IMR-90 (cell line): Measurements from ENCODE around the gene DEFB124. TPM values are rescaled to one million over a fixed set of nuclear protein-coding genes. Genes with fewer than 3 reads are reported as not detected.

ENCODE experiments used
- ATAC-seq: fragments of 200-7000 bp; cut with Tn5 transposase; 2 replicates; pipeline ENCODE4 v1.9.1; 2020; ENCODE audit warnings: low read depth, mild to moderate bottlenecking, moderate library complexity
- BruUV-seq: library from RNA; stranded (reverse); fragments of 400-500 nt; replicated peaks from 2 replicates; lab custom pipeline; 2021; lab: Mats Ljungman, UMichigan
- CTCF ChIA-PET: fragments of 300-600 bp; formaldehyde crosslinking; extraction: SDS; loops from one replicate; lab custom pipeline; 2021; ENCODE audit warnings: antibody characterized with exemption; lab: Yijun Ruan, JAX
- POLR2A ChIA-PET: fragments of 300-600 bp; sonication (Branson Sonifier 250); formaldehyde crosslinking; loops from one replicate; lab custom pipeline; 2022; ENCODE audit warnings: antibody characterized with exemption; ENCODE audit not compliant: unreplicated experiment; lab: Charles Lee
- DNase-seq: peaks from one replicate; pipeline ENCODE4 v3.0.0; 2013
- H2AFZ ChIP-seq: replicated peaks from 2 replicates; pipeline ENCODE3; 2013; ENCODE audit warnings: low read length, mild to moderate bottlenecking; ENCODE audit not compliant: poor library complexity
- H2AK5ac ChIP-seq: 2 replicates; pipeline ENCODE4 v1.6.1; 2013; ENCODE audit warnings: low read depth, low read length, inconsistent platforms
- H2AK9ac ChIP-seq: replicated peaks from 2 replicates; pipeline ENCODE3; 2013; ENCODE audit warnings: mild to moderate bottlenecking, low read depth, low read length, moderate library complexity; ENCODE audit not compliant: poor library complexity
- H2BK120ac ChIP-seq: 2 replicates; pipeline ENCODE4 v1.6.1; 2013; ENCODE audit warnings: low read depth, low read length, inconsistent platforms
- H2BK15ac ChIP-seq: 3 replicates; pipeline ENCODE4 v1.6.1; 2013; ENCODE audit warnings: low read depth, low read length, inconsistent platforms
- H2BK20ac ChIP-seq: 2 replicates; pipeline ENCODE4 v1.6.1; 2013; ENCODE audit warnings: low read depth, mild to moderate bottlenecking, inconsistent platforms, low read length, moderate library complexity
- H2BK5ac ChIP-seq: 2 replicates; pipeline ENCODE4 v1.6.1; 2013; ENCODE audit warnings: mild to moderate bottlenecking, low read depth, low read length, inconsistent platforms; ENCODE audit not compliant: poor library complexity, severe bottlenecking
- H3K14ac ChIP-seq: replicated peaks from 2 replicates; pipeline ENCODE4 v1.6.1; 2013; ENCODE audit warnings: low read depth, low read length, inconsistent platforms
- H3K18ac ChIP-seq: 2 replicates; pipeline ENCODE4 v1.6.1; 2013; ENCODE audit warnings: low read depth, low read length, control low read depth
- H3K23ac ChIP-seq: 2 replicates; pipeline ENCODE4 v1.6.1; 2013; ENCODE audit warnings: low read depth, low read length, inconsistent platforms
- H3K27ac ChIP-seq: 2 replicates; pipeline ENCODE4 v1.5.1; 2013; ENCODE audit warnings: mild to moderate bottlenecking, control low read depth, low read length; ENCODE audit not compliant: insufficient read depth
- H3K27me3 ChIP-seq: 2 replicates; pipeline ENCODE4 v1.6.1; 2013; ENCODE audit warnings: low read length; ENCODE audit not compliant: control insufficient read depth, insufficient read depth
- H3K36me3 ChIP-seq: 2 replicates; pipeline ENCODE4 v1.6.1; 2013; ENCODE audit warnings: low read length, mixed read lengths; ENCODE audit not compliant: control insufficient read depth, insufficient read depth
- H3K4ac ChIP-seq: 2 replicates; pipeline ENCODE4 v1.6.1; 2013; ENCODE audit warnings: low read depth, low read length, inconsistent platforms
- H3K4me1 ChIP-seq: 2 replicates; pipeline ENCODE4 v1.6.1; 2013; ENCODE audit warnings: low read length, mixed read lengths; ENCODE audit not compliant: control insufficient read depth, insufficient read depth
- H3K4me2 ChIP-seq: 2 replicates; pipeline ENCODE4 v1.6.1; 2013; ENCODE audit warnings: low read depth, mild to moderate bottlenecking, control low read depth, low read length, moderate library complexity
- H3K4me3 ChIP-seq: 2 replicates; pipeline ENCODE4 v1.5.1; 2013; ENCODE audit warnings: low read depth, mild to moderate bottlenecking, control low read depth, low read length, moderate library complexity; ENCODE audit not compliant: insufficient read depth
- H3K56ac ChIP-seq: 2 replicates; pipeline ENCODE4 v1.6.1; 2013; ENCODE audit warnings: low read length, inconsistent platforms; ENCODE audit not compliant: insufficient read depth; ENCODE audit errors: extremely low read depth
- H3K79me1 ChIP-seq, 2 experiments: 2 replicates each; pipeline ENCODE4 v1.6.1; 2013; ENCODE audit warnings: low read length in 2 of 2, inconsistent platforms in 1 of 2, low read depth in 1 of 2
- H3K9ac ChIP-seq: 2 replicates; pipeline ENCODE4 v1.6.1; 2013; ENCODE audit warnings: low read depth, low read length, control low read depth
- H3K9me1 ChIP-seq: 2 replicates; pipeline ENCODE4 v1.6.1; 2013; ENCODE audit warnings: low read length, inconsistent platforms; ENCODE audit not compliant: insufficient read depth
- H3K9me3 ChIP-seq: 2 replicates; pipeline ENCODE4 v1.6.1; 2013; ENCODE audit warnings: low read length; ENCODE audit not compliant: control insufficient read depth, insufficient read depth
- H4K20me1 ChIP-seq: 2 replicates; pipeline ENCODE4 v1.6.1; 2013; ENCODE audit warnings: low read length, inconsistent platforms; ENCODE audit not compliant: insufficient read depth
- H4K5ac ChIP-seq: 2 replicates; pipeline ENCODE4 v1.6.1; 2013; ENCODE audit warnings: mild to moderate bottlenecking, low read depth, low read length, control low read depth
- H4K8ac ChIP-seq, 2 experiments: 2 replicates each; pipeline ENCODE4 v1.6.1; 2013; ENCODE audit warnings: low read depth in 2 of 2, low read length in 2 of 2, control low read depth in 1 of 2, inconsistent platforms in 1 of 2
- H4K91ac ChIP-seq: 2 replicates; pipeline ENCODE4 v1.6.1; 2013; ENCODE audit warnings: low read depth, low read length, inconsistent platforms; ENCODE audit not compliant: insufficient read depth
- BHLHE40 ChIP-seq: fragments of 150-350 bp; IDR thresholded peaks from 2 replicates; pipeline ENCODE4 v1.6.1; 2016; ENCODE audit warnings: mild to moderate bottlenecking, low read depth, low read length
- CEBPB ChIP-seq: IDR thresholded peaks from 2 replicates; pipeline ENCODE4 v1.6.1; 2012; ENCODE audit warnings: low read depth, low read length, improper control_type of control experiment
- CTCF ChIP-seq: conservative IDR thresholded peaks from 2 replicates; pipeline ENCODE4 v1.5.1; 2012; ENCODE audit warnings: mild to moderate bottlenecking, low read depth, low read length, improper control_type of control experiment
- MAFK ChIP-seq: IDR thresholded peaks from 2 replicates; pipeline ENCODE4 v1.6.1; 2012; ENCODE audit warnings: low read depth, low read length, improper control_type of control experiment
- MAZ ChIP-seq: IDR thresholded peaks from 2 replicates; pipeline ENCODE4 v1.6.1; 2012; ENCODE audit warnings: low read depth, mild to moderate bottlenecking, low read length, improper control_type of control experiment, moderate library complexity, borderline replicate concordance
- NFE2L2 ChIP-seq: fragments of 150-350 bp; IDR thresholded peaks from 2 replicates; pipeline ENCODE4 v1.6.1; 2016; ENCODE audit warnings: low read depth, mild to moderate bottlenecking, low read length
- POLR2A ChIP-seq: IDR thresholded peaks from 2 replicates; pipeline ENCODE4 v1.6.1; 2012; ENCODE audit warnings: mild to moderate bottlenecking, low read depth, low read length
- RCOR1 ChIP-seq: IDR thresholded peaks from 2 replicates; pipeline ENCODE4 v1.6.1; 2012; ENCODE audit warnings: mild to moderate bottlenecking, low read length, improper control_type of control experiment; ENCODE audit not compliant: insufficient replicate concordance
- SMC3 ChIP-seq: fragments of 150-350 bp; IDR thresholded peaks from 2 replicates; pipeline ENCODE4 v1.6.1; 2016; ENCODE audit warnings: low read depth, mild to moderate bottlenecking, antibody characterized with exemption, low read length, moderate library complexity
- WGBS, 2 experiments: methylation state at CpG; one replicate each; pipeline versions ENCODE4 v1.1.5 to v1.1.7; 2013; ENCODE audit warnings: missing lambda C conversion rate in 2 of 2; ENCODE audit not compliant: insufficient read length in 1 of 2; ENCODE audit errors: extremely low coverage in 2 of 2; 5-methylcytosine and 5-hydroxymethylcytosine counted together
- dilution Hi-C: fragments of 300-500 bp; cut with HindIII; formaldehyde crosslinking; loops from one replicate; pipeline ENCODE4 v1.14.3; 2018; ENCODE audit warnings: low sequenced_read_pairs; ENCODE audit not compliant: unreplicated experiment
- in situ Hi-C: fragments of 300-500 bp; cut with MboI; formaldehyde crosslinking; loops from 3 replicates; pipeline ENCODE4 v1.14.3; 2019; ENCODE audit warnings: low sequenced_read_pairs, inconsistent platforms, mixed read lengths
- intact Hi-C: fragments of 100-400 bp; cut with micrococcal nuclease; formaldehyde crosslinking; loops from 2 replicates; pipeline ENCODE4 v1.10.0; 2022
- polyA plus RNA-seq, 3 experiments: library from polyadenylated mRNA; depleted of rRNA; stranded (reverse); fragments of >200 nt; gene quantifications; 2 replicates each; pipeline ENCODE4 v1.2.3, GENCODE V29; 2012; ENCODE audit warnings: low replicate concordance in 1 of 3
- total RNA-seq: library from RNA; depleted of rRNA; stranded (reverse); fragments of >200 nt; gene quantifications from 2 replicates; pipeline ENCODE4 v1.2.3, GENCODE V29; 2012
- TF ChIP-seq, protein P1 (sequence below): fragments of 150-350 bp; IDR thresholded peaks from 2 replicates; pipeline ENCODE4 v1.6.1; 2017; ENCODE audit warnings: mild to moderate bottlenecking, antibody characterized with exemption, low read length, low read depth
- TF ChIP-seq, protein P2 (sequence below): fragments of 150-350 bp; IDR thresholded peaks from 2 replicates; pipeline ENCODE4 v1.6.1; 2016; ENCODE audit warnings: low read depth, mild to moderate bottlenecking, low read length, moderate library complexity, borderline replicate concordance

The DEFB124 gene
- total and polyA plus RNA-seq, 2 of the 4 experiments (the other 2 are of a cell fraction) = not detected

GRCh38 chr20:31430568-31431115, 44.3 kb downstream of the DEFB124 start:
- intact Hi-C loops = no loop called here
- Histone ChIP-seq H3K4me1 (no peaks in the 10 kb centered on the region), H4K5ac (no peak overlapping the region), H3K4ac (no peak overlapping the region), H2BK120ac (no peak overlapping the region), H3K14ac (no peak overlapping the region), H3K23ac (no peak overlapping the region), H3K18ac (no peak overlapping the region), H4K91ac (no peak overlapping the region), H2AK5ac (no peak overlapping the region), H3K27me3 (no peaks in the 10 kb centered on the region), H3K79me1 (no peaks in the 10 kb centered on the region), H2BK15ac (no peak overlapping the region), H3K4me2 (no peak overlapping the region), H3K4me3 (no peak overlapping the region), H2AFZ (no peak overlapping the region), H3K36me3 (no peaks in the 10 kb centered on the region), H4K8ac (no peak overlapping the region), H3K9ac (no peak overlapping the region), H2BK5ac (no peak overlapping the region), H3K9me3 (no peaks in the 10 kb centered on the region), H4K20me1 (no peaks in the 10 kb centered on the region), H2BK20ac (no peak overlapping the region), H2AK9ac (no peak overlapping the region), H3K27ac (no peak overlapping the region), H3K9me1 (no peaks in the 10 kb centered on the region), H3K56ac (no peak overlapping the region)
- in situ Hi-C loops = no loop called here
- ChIA-PET POLR2A (no interaction called here), CTCF (interaction anchor here (1.9 kb wide), 1 partner anchor 10 kb away, joined by 6 read pairs; the partner anchor contains the start of gene DEFB123)
- dilution Hi-C loops = no loop called here
- no CpG with 5 or more reads among the region's 4 CpGs for WGBS, 2 experiments
- no peak for TF ChIP-seq MAFK
- TF ChIP-seq RCOR1 = no peak
- no peak for TF ChIP-seq SMC3
- no peak for TF ChIP-seq NFE2L2
- TF ChIP-seq MAZ = no peak
- TF ChIP-seq CEBPB = no peak
- TF ChIP-seq, protein P1, sequence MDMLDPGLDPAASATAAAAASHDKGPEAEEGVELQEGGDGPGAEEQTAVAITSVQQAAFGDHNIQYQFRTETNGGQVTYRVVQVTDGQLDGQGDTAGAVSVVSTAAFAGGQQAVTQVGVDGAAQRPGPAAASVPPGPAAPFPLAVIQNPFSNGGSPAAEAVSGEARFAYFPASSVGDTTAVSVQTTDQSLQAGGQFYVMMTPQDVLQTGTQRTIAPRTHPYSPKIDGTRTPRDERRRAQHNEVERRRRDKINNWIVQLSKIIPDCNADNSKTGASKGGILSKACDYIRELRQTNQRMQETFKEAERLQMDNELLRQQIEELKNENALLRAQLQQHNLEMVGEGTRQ = no peak
- TF ChIP-seq, protein P2, sequence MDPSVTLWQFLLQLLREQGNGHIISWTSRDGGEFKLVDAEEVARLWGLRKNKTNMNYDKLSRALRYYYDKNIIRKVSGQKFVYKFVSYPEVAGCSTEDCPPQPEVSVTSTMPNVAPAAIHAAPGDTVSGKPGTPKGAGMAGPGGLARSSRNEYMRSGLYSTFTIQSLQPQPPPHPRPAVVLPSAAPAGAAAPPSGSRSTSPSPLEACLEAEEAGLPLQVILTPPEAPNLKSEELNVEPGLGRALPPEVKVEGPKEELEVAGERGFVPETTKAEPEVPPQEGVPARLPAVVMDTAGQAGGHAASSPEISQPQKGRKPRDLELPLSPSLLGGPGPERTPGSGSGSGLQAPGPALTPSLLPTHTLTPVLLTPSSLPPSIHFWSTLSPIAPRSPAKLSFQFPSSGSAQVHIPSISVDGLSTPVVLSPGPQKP = no peak
- TF ChIP-seq CTCF = no peak
- no peak for TF ChIP-seq BHLHE40
- no peak for TF ChIP-seq POLR2A
- ATAC-seq (no peak), DNase-seq (no peak)
- BruUV-seq = no TSS peak
